Adrenal gland (tissue), 12 donors: ENCODE measurements around the gene CD93. TPM values are rescaled to one million over a fixed set of nuclear protein-coding genes. Genes with fewer than 3 reads are reported as not detected.

ENCODE experiments used
- DNase-seq, 7 donors: peaks; one replicate each; pipeline ENCODE4 v3.0.0-alpha.2; 2019 to 2020
- H3K27ac ChIP-seq, 5 donors: fragments of 200-600 bp; sonication (generic) in 4 of 5; 1 replicate in 3 of 5; 2 replicates in 2 of 5; pipeline versions ENCODE4 v1.5.1 to v1.8.0; 2016 to 2020; ENCODE audit warnings: mild to moderate bottlenecking in 1 of 5
- H3K27me3 ChIP-seq: fragments of 200-600 bp; 2 replicates; pipeline ENCODE4 v1.8.0; 2021
- H3K36me3 ChIP-seq, 2 donors: fragments of 200-600 bp; replicated peaks in 1 of 2; 1 replicate in 1 of 2; 2 replicates in 1 of 2; pipeline versions ENCODE4 v1.5.1 to v1.8.0; 2018 to 2022
- H3K4me1 ChIP-seq, 2 donors: fragments of 200-600 bp; replicated peaks in 1 of 2; 1 replicate in 1 of 2; 2 replicates in 1 of 2; pipeline versions ENCODE4 v1.5.1 to v1.8.0; 2018 to 2021
- H3K4me3 ChIP-seq, 4 donors: fragments of 200-600 bp; sonication (generic) in 3 of 4; one replicate each; pipeline ENCODE4 v1.5.1; 2016 to 2018
- H3K9me3 ChIP-seq, 3 donors: fragments of 200-600 bp; sonication (generic) in 1 of 3; replicated peaks in 1 of 3; 1 replicate in 2 of 3; 2 replicates in 1 of 3; pipeline versions ENCODE4 v1.5.1 to v1.8.0; 2016 to 2021
- POLR2A ChIP-seq, 2 donors: fragments of 450-650 bp; IDR thresholded peaks; one replicate each; pipeline ENCODE4 v1.6.1; 2017; ENCODE audit warnings: antibody characterized with exemption in 2 of 2, mild to moderate bottlenecking in 2 of 2, moderate library complexity in 1 of 2
- WGBS, 4 donors: extraction: QIAGEN DNeasy Blood & Tissue Kit in 2 of 4; methylation state at CpG; one replicate each; pipeline versions ENCODE4 v1.1.5 to v1.1.7; 2013 to 2017; 5-methylcytosine and 5-hydroxymethylcytosine counted together
- intact Hi-C, 2 donors: fragments of 100-400 bp; cut with DNase I; formaldehyde crosslinking; loops; one replicate each; pipeline versions ENCODE4 v1.14.1 to v1.15.0; 2022 to 2023
- polyA plus RNA-seq, 3 donors: library from polyadenylated mRNA; stranded (reverse); fragments of 200-250 nt in 2 of 3; fragments of 350-450 nt in 1 of 3; fragmentation: Illumina TruSeq in 1 of 3; extraction: RNeasy Lipid Tissue Mini Kit (QIAGEN cat#74804) in 1 of 3; gene quantifications; one replicate each; pipeline ENCODE4 v1.2.3, GENCODE V29; 2013 to 2014
- total RNA-seq, 9 donors: library from RNA; depleted of rRNA in 4 of 9; stranded (reverse); fragments of >200 nt in 4 of 9; fragments of 120-200 nt in 1 of 9; fragmentation: NEBNext Ultra II Directional in 1 of 9; extraction: Animal tissue kit (Norgen Biotek cat#: 25700) in 1 of 9; gene quantifications; one replicate each; pipeline versions ENCODE4 v1.1.0 to v1.2.4, GENCODE V29; 2013 to 2023
- TF ChIP-seq, protein P1 (sequence below), 6 experiments: fragments of 450-650 bp in 4 of 6; fragments of 200-600 bp in 2 of 6; sonication (generic) in 1 of 6; IDR thresholded peaks; 1 replicate in 5 of 6; 2 replicates in 1 of 6; pipeline versions ENCODE4 v1.5.1 to v1.8.0; 2016 to 2021; ENCODE audit warnings: antibody characterized with exemption in 6 of 6, mild to moderate bottlenecking in 2 of 6, moderate library complexity in 1 of 6
- donor health status: healthy with polysubstance abuse.
- donor health status: Bipolar disorder and iron deficiency.
- donor health status: DM: yes; HTN: yes; CAD: no.
- donor health status: DM: no; HTN: no; CAD: no.
- donor health status: DM: no; HTN: no; CAD: no.
- donor health status: DM: yes; HTN: yes; CAD: no.

Gene CD93
- total and polyA plus RNA-seq, 12 donors = 4.3 to 83.0 (median 37.3) TPM

DNA sequence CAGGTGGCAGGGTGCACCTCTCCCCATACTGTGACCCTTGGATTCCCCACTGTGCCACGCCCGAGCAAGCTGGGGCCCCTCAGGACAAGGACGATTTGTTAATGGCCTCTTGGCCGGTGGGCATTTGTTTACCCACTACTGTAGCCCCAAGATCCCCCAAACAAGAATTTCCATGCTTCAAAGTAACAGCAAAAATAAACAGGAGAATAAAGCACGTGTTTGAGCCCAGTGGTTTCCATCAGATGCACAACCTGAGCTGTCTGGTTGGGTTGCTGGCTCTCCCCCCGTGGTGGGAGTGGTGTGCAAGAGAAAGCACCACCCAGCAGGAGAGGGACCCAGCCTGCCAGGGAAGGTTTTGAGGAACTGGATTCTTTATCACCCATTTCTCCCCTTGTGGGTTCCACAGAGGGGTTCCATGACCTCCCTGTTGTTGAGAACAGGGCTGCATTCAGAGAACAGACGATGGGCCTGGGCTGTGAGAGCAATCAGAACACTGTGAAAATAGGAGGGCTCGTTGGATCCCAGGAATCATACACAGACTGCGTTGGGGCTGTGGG, 4.8 kb downstream of the CD93 start:
- intact Hi-C loops = no loop called here
- Histone ChIP-seq H3K9me3 (no peaks in the 10 kb centered on the region), H3K27ac (no peak overlapping the region), H3K36me3 (no peaks in the 10 kb centered on the region), H3K27me3 (no peaks in the 10 kb centered on the region), H3K4me1 (peaks cover 0 to 4% of the 10 kb centered on the region in 2 donors), H3K4me3 (no peak overlapping the region)
- WGBS, 4 donors = 76 to 89% (median 81%) methylated on average over 9 of the region's 9 CpGs
- no peak for TF ChIP-seq POLR2A (IDR thresholded peaks at IDR 0.05)
- TF ChIP-seq, protein P1, sequence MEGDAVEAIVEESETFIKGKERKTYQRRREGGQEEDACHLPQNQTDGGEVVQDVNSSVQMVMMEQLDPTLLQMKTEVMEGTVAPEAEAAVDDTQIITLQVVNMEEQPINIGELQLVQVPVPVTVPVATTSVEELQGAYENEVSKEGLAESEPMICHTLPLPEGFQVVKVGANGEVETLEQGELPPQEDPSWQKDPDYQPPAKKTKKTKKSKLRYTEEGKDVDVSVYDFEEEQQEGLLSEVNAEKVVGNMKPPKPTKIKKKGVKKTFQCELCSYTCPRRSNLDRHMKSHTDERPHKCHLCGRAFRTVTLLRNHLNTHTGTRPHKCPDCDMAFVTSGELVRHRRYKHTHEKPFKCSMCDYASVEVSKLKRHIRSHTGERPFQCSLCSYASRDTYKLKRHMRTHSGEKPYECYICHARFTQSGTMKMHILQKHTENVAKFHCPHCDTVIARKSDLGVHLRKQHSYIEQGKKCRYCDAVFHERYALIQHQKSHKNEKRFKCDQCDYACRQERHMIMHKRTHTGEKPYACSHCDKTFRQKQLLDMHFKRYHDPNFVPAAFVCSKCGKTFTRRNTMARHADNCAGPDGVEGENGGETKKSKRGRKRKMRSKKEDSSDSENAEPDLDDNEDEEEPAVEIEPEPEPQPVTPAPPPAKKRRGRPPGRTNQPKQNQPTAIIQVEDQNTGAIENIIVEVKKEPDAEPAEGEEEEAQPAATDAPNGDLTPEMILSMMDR (IDR thresholded peaks at IDR 0.05) = no peak
- DNase-seq = no peak

DNA sequence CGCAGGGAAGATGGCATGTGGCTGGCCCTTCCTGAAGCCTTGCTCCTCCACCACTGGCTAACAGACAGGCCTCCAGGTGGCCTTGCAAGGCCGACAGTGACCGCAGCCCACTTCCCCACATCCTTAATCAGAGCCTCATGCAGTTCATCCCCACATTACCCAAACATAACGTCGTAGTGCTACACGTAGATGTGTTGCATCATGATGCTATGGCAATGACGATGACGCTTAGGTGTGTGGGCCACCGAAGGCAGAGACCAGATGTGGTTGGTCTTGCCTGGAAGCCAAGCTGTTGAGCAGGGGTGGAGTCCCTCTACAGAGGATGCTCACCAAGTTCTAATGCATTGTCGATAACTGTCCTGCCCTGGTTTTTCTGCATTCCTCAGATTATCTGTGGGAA, 5.6 kb downstream of the CD93 start:
- 85 to 92% (median 88%) methylated on average over 10 of the region's 10 CpGs for WGBS, 4 donors
- intact Hi-C loops = no loop called here
- Histone ChIP-seq H3K27ac (no peak overlapping the region), H3K9me3 (no peaks in the 10 kb centered on the region), H3K4me1 (peaks cover 0 to 4% of the 10 kb centered on the region in 2 donors), H3K36me3 (no peaks in the 10 kb centered on the region), H3K4me3 (no peak overlapping the region), H3K27me3 (no peaks in the 10 kb centered on the region)
- no peak for DNase-seq
- TF ChIP-seq, protein P1 (IDR thresholded peaks at IDR 0.05) = no peak
- TF ChIP-seq POLR2A (IDR thresholded peaks at IDR 0.05) = no peak

DNA sequence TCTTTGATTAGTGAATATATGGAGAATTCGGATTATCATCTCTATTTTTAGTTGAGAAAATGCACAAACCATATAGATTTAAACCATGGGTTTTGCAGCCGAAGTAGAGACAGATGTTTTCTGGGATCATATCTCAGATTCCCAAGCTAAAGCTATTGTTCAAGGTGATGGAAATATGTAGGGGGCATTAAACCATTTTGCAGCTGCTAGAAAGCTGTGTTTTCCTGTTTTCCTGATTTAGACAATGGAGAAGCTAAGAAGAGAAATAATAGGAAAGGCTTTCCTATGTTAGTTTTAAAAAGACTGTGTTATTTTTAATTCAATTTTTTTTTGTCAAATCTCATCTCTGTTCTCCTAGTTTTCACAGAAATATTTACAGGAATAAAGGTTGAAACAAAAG, 6.2 kb downstream of the CD93 start:
- no peak for DNase-seq
- 75 to 79% (median 77%) methylated on average over 2 of the region's 2 CpGs for WGBS, 4 donors
- Histone ChIP-seq H3K9me3 (no peaks in the 10 kb centered on the region), H3K27ac (no peak overlapping the region), H3K36me3 (no peaks in the 10 kb centered on the region), H3K4me3 (no peak overlapping the region), H3K27me3 (no peaks in the 10 kb centered on the region), H3K4me1 (peaks cover 0 to 4% of the 10 kb centered on the region in 2 donors)
- intact Hi-C loops = no loop called here
- TF ChIP-seq, protein P1 (IDR thresholded peaks at IDR 0.05) = no peak
- TF ChIP-seq POLR2A (IDR thresholded peaks at IDR 0.05) = no peak

DNA sequence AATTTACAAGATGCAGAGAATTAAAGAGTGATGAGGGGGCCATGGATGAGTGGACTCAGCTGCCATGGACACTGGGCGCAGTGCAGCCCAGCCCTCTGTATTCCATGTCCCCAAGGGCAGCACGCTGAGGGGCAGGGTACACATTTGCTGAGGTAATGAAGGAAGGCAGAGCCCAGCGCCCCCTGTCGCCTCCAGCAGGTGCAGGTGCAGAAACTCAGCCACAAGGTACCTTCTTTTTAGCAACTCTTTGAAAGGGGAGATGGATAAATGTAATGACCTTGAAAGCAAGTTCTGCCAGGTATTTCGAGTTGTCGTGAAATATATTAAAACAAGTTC, 7.1 kb downstream of the CD93 start:
- 66 to 80% (median 71%) methylated on average over 6 of the region's 6 CpGs for WGBS, 4 donors
- intact Hi-C loops = no loop called here
- H3K4me1 ChIP-seq = peaks cover 0 to 4% of the 10 kb centered on the region in 2 donors
- H3K27ac ChIP-seq = no peak overlapping the region
- no peak for DNase-seq
- H3K4me3 ChIP-seq = no peak overlapping the region
- no peaks in the 10 kb centered on the region for H3K27me3 ChIP-seq
- no peaks in the 10 kb centered on the region for H3K36me3 ChIP-seq
- no peaks in the 10 kb centered on the region for H3K9me3 ChIP-seq
- no peak for TF ChIP-seq POLR2A (IDR thresholded peaks at IDR 0.05)
- TF ChIP-seq, protein P1 (IDR thresholded peaks at IDR 0.05) = no peak
